ENCODE measurements around the gene KRTAP13-4.

KRTAP13-4 gene, protein sequence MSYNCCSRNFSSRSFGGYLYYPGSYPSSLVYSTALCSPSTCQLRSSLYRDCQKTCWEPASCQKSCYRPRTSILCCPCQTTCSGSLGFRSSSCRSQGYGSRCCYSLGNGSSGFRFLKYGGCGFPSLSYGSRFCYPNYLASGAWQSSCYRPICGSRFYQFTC

DNA sequence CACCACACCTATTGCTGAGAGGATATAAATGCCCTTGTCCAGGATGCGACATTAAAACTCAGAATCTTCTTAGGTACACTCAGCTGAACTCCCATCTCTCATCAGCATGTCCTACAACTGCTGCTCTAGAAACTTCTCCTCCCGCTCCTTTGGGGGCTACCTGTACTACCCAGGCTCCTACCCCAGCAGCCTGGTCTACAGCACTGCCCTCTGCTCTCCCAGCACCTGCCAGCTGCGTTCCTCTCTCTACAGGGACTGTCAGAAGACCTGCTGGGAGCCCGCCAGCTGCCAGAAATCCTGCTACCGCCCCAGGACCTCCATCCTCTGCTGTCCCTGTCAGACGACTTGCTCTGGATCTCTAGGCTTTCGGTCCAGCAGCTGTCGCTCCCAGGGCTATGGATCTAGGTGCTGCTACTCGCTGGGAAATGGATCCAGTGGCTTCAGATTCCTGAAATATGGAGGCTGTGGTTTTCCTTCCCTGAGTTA lies at the start of gene KRTAP13-4:
KRTAP13-4 (plus strand) TSS at position 51 of the 486 bp plus-strand sequence; CDS start at position 107, 56 bp downstream.
- DNase-seq = no peak

DNA sequence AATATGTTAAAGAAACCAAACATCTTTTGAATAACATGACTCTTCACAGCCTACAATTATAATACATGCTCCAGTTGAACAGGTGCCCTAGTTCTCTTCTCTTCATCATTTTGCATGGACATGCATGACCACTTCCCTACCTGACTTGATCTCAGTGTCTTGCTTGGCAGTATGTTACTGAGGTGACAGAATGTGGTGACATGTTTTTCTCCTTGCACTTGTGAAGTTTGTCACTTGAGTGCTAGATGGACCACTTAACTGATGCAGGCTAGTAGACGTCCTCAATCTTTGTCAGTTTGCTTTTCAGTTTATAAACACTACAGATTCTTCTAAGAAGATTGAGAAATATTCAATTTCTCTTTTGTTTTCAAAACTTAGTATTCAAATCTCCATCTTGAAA lies 47.8 kb upstream of the KRTAP13-4 start:
- no peak for DNase-seq

DNA sequence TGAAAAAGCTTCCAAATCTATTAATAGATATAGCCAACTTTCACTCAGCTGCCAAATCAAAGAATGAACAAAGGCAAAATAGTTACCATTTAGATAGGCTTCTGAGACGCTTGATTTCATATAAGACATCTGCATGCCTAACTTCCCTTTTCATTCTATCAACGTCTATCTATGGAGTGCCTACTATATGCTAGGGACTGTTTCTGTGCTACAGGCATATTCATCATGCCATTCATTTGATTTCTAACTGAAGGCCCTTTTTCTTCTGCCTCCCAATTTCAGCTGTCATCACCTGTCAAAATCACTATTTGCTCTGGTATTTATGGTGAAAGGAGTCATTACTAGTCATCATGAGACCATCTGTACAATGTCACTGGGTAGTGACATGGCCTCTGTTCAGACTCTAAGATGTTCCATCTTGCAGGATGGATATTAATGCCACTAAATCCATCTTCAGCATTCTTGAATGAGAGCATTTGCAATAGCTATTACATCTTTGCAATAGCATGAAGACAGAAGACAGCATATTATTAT lies 38.5 kb upstream of the KRTAP13-4 start:
- DNase-seq = no peak

DNA sequence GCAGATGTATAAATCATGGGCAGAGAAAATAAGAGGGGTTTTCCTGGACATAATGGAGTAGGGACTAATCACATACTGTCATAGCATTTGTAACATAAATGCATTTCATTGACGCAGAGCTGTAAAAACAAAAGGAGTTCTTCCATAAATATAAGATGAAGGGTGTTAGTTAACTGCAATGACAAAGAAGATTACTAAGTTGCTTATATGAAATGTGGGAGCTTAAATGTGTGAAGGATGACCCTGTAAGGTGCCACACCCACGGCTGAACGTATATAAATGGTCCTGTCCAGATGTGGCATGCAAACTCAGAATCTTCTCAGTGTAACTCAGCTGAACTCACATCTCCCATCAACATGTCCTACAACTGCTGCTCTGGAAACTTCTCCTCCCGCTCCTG lies 34.3 kb upstream of the KRTAP13-4 start, which contains the start of gene KRTAP13-1:
KRTAP13-1 (plus strand) TSS at position 301 of the 400 bp plus-strand sequence; CDS start at position 357, 56 bp downstream.
- no peak for DNase-seq

DNA sequence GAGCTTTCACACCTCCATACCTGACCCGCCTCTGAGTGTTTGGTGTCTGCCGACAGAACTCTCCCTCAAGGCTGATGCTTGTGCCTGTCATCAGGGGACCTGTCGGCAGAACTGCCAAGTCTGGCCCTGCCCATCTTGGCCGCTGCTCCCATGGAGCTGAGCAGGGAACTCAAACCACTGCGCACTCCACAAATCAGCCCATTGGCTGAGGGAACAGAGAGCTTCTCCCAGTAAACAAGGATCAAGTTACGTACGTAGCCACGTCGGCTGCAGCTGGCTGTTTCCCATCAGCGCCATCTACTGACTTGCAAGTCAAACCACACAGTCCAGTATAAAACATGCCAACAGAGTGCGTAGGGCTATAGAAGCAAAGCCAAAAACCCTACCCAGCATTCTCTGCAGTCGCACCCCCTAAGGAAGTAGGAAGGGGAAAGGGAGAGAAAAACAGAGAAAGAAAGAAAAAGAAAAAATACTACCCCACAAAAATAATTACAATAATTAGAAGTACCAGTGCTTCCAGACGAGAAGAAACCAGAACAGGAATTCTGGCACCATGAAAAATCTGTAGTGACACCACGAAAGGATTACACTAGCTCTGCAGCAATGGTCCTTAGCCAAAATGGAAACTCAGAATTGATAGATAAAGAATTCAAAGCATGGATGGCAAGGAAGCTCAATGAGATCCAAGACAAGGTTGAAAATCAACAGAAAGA lies 21.1 kb upstream of the KRTAP13-4 start:
- DNase-seq = peak; percentile 67

DNA sequence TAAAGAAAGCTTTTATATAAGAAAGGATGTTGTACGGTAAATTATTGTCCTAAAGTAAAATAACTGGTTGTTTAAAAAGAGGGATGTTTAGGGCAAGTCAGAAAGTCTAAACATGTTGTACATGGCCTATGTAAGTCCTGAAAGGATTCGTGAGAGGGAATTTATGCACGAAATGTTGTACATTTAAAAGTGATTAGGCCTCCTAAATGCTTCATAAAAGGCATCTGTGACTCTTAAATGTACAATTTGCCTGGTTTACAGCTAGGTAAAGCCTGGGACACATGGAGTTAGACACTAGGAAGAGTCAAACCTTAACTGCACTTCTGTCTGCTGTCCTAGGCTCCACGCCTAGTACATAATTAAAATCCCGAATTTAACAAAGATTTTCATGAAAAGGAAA lies 14.0 kb upstream of the KRTAP13-4 start:
- no peak for DNase-seq

DNA sequence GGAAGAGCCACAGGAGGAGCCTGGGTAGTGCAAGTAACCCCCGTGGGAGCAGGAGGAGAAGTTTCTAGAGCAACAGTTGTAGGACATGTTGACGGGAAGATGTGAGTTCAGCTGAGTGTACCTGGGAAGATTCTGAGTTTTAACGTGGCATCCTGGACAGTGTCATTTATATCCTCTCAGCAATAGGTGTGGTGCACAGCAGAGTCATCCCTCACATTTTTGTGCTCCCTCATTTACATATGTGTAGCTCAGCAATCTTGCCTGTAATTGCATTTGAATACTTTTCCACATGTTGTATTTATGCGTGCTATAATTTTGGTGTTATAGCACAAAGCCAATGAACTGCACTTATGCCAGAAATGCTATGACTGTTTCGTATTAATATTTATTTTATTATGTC lies 4.2 kb upstream of the KRTAP13-4 start, which contains the start of gene KRTAP13-3:
KRTAP13-3 (minus strand) TSS at position 101 of the 400 bp plus-strand sequence; CDS start at position 87, 14 bp downstream.
- DNase-seq = no peak

DNA sequence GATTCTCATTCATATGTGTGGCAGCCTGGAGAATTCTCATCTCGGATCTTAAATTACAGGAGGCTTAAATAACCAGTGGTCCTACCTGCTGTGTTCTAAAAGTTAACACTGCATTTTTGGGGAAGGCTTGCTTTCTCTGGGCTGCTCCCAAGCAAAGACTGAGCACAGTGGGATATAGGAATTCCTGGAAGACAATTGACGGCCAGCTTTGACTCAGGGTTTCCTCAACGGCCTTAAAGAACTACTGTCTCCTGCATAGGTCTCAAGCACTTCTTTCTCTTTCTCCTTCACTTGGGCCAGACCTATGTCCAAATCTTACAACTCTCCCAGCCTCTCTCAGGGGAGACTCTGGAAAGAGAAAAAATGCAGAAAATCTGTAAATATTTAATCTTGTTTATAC lies 3.3 kb upstream of the KRTAP13-4 start:
- no peak for DNase-seq

DNA sequence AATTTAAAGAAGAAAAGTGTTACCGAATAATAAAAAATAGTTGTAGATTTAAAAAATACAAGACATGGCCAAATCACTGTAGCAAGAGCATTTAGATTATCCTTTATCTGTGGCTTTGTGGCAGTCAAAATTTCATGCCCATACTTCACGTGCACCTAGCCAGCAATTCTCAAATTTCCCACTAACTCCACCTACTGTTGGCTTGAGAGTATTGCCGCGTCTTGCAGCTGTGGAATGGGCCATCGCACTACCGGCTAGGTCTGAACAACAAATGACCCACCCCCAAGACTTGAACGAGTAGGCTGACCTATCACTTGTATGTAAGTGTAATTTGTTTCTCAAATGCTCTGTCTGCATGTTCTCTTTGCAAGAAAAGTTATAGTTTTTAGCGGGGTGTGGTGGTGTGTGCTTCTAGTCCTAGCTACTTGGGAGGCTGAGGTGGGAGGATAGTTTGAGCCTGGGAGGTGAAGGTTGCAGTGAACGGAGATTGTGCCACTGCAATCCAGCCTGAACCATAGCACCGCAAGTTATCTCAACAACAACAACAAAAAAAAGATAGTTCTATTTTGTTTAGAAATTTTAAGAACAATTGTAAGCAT lies 4.1 kb downstream of the KRTAP13-4 start:
- peak; percentile 65 for DNase-seq

DNA sequence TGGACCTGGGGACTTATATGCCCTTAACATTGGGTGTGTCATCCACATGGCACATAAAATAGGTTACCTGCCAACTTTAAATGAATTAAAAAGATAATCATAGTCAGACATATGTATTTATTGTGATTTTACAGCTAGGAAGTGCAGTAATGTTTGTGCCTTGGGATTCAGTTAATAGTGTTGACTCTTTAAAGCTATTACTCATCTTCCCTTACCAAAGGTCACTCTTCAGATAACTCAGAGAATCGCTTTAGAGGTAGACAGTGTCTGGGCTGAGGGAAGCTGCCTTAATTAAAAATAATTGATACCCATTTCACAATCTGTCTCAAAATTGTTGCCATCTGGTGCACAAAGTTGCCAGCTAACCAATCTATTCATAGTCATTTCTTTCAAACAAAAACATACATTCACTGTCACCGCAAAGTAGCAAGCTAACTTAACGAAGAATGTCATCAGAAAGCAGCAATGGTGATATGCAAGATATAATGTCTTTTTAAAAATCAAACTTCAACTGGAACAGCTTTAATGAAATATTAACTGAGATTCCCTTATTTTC lies 7.1 kb downstream of the KRTAP13-4 start:
- no peak for DNase-seq

DNA sequence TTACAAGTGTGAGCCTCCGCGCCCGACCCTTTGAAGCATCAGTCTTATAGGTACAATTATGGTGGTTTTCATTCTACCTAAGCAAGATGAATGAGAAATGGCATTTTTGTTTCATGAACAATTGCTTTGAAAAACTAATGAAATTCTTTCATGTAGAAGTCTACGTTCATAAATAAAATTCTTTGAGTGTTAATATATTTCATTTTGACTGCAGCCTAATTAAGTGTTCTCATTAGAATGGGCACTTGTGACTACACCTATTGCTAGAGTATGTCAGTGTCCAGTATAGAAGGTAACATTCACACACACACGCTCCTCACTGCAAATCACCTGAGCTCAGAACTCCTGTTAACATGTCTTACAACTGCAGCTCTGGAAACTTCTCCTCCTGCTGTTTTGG lies 10.0 kb downstream of the KRTAP13-4 start, which contains the start of gene KRTAP15-1:
KRTAP15-1 (plus strand) TSS at position 301 of the 400 bp plus-strand sequence; CDS start at position 354, 53 bp downstream.
- DNase-seq = no peak

DNA sequence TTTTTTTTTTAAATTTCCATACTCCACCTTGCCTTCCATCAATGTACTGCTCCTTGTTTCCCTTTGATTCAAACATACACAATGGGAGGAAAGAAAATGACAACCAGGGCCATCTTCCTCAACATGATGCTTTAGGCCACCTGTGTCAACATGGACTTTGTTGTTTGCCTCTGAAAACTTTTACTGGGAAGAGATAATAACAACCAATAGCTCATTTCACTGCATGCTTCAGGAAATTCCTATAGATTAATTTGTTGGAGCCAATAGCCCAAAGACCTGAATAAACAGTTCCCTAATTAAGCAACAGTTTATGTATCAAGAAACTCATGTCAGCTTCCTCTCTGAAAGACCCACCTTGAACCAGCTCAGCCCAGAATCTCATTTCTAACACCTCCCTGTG lies 13.2 kb downstream of the KRTAP13-4 start:
- DNase-seq = no peak

DNA sequence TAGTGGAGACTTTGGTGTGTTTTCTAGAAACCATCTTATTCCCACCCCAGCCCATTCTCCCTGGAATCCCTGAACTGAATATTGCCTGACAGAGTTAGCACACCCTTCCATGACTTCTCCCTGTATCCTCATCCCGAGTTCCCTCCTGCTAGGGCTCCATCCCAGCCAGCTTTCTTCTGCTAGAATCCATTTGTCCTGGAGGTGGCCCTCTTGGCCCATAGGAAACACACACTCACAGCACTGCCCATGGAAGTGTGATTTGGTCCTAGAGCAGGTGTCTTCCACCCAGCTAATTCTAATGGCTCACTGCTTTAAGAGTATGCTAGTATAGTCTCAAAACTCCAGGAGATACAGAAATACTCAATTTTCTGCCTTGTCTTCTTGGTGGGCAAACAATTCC lies 14.2 kb downstream of the KRTAP13-4 start:
- no peak for DNase-seq

DNA sequence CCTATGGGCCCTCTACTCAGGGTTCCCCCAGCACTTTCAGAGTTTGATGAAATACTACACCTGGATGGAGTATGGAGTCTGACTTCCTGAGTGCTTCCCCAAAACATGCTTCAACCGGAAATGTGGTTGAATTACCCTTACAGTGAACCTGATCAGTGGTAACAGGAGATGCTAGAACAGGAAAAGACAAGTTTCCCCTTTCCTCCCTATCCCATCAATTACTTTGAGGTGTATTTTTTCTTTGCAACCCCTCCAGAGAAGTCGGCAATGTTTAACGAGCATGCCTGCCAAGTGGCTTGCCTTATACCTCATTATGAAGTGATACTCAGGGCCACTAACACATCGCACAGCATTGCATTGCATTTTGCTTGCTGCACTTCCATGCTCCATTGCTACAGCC lies 17.0 kb downstream of the KRTAP13-4 start:
- DNase-seq = no peak

DNA sequence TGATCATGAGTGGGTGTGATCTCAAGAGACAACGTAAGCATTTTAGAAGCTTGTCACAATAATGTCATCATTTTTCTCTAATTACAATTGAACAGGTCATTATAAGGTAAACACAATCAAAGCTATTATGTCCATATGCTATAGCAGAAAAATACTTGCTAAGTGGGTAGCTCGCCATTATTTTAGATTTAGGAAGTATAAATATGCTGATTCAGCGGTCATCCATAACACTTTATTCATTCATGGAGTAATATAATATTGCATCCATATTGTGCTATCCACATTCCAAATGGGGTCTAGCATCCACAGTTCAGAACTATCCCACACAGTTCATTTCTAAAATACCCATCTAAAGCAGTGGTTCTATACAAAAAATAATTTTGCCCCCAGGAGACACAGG lies 18.5 kb downstream of the KRTAP13-4 start:
- DNase-seq = no peak

DNA sequence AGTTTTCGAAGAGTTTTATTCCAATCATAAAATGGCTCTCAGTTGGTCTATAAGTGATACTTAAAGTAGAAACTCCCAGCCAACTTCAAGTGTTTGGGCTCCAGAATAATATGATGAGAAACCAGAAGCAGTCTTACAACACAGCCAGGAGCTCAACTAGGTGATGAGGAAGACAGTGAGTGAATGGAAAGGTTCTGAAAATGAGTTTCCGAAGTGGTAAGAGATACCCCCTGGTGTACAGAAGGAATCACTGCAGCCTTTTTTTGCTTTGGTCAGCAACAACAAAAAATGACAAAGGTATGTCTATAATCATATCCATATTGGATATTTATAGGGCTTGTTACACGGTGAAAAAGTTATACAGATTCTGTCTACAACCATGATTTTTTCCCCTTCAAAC lies 33.7 kb downstream of the KRTAP13-4 start:
- peak; percentile 14 for DNase-seq

DNA sequence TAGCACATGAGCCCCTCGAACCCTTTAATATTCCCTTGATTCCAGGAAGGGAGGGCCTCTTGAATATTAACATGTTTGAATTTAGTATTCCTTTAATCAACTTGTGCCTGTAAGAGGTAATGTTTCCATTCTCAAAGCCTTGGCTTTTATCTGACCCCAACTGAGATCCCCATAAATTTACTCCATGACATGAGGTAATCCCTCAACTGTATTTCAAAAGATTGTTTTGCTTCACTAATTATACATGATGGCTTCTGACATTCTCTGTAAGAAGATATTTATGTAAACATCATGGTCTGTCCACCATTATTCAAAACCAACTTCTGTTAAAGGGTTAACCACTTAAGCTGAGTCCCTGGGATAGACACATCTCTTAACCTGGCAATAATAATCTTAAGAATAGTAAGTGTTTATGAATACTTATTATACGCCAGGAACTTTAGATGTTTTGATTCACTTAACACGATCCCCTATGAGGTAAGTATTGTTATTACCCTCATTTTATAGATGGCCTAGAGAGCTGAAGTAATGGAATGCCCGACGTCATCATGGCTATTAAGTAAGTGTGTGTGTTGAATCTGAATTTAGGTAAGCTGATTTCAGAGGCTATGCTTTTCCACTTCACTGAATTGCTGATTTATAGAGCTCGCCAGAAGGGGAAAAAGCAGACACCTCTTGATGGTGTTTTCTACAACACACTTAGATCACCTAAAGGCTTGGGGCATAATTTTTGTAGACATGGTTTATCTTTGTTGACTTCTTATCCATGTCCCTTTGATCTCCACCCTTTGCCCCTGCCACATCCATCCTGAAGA lies 39.1 kb downstream of the KRTAP13-4 start:
- no peak for DNase-seq

DNA sequence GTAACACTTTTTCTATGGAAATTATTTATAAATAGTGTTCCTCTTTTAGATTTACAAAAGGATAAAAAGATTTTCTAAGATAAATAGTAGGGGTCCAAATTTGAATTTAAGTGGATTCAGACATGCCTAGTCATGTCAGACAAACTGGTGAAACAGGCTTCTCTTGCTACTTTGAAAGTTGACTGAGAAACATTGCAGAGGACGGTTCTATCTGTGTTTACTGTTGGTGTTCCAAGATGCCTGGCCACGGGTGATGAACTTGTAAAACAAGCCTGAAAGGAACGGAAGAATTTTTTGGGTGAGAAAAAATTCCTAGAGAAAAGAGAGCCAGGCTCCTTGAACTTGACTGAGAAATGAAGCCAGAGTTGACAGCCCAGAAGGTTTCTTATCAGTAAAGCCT lies 48.0 kb downstream of the KRTAP13-4 start:
- no peak for DNase-seq

DNA sequence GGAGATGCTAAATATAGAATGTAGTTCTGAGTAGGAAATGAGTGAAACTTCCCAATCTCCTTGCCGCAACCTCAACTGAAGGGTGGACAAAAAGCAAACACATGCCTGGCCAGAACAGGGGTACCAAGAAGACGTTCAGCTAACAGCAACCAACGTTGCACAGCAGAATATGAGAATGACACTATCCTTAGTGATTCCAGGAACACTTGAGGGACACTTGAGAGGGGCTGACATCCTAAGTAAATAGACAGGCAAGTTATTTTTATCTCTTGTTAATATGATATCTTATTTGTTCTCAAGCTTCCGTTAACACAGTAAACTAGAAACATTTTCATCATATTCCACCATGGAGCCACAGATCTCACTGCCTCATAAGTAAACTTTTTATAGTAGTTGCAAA lies 49.2 kb downstream of the KRTAP13-4 start:
- DNase-seq = no peak

DNA sequence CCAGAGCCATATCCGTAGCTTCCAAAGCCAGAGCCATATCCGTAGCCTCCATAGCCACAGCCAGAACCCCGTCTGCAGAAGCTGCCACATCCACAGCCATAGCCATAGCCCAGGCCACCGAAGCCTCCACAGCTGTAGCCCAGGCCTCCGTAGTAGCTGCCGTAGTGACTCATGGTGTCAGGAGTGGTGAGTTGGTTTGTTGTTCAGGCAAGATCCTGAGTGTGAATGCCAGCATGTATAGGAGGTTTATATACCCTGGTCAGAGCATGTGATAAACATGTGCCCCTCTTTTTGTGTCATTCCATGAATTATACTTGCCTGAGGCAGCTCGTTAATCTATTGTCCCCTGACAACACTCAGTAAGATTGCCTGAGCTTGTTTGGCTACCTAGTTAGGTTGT lies 50.1 kb downstream of the KRTAP13-4 start, which contains the start of gene KRTAP19-1:
KRTAP19-1 (minus strand) TSS at position 223 of the 400 bp plus-strand sequence; CDS start at position 173, 50 bp downstream.
- no peak for DNase-seq
